Stimulated activated CD4-positive, alpha-beta T cell treated with anti-CD3 and anti-CD28 coated beads, Interleukin-4, amount 100 ng/mL, for 48 hours (primary cell): ENCODE data around the gene TMEM120A.

Experiments used
- DNase-seq, 2 donors: peaks; one replicate each; pipeline ENCODE4 v3.0.0-alpha.2; 2020; ENCODE audit warnings: low read depth in 2 of 2

Gene TMEM120A

DNA sequence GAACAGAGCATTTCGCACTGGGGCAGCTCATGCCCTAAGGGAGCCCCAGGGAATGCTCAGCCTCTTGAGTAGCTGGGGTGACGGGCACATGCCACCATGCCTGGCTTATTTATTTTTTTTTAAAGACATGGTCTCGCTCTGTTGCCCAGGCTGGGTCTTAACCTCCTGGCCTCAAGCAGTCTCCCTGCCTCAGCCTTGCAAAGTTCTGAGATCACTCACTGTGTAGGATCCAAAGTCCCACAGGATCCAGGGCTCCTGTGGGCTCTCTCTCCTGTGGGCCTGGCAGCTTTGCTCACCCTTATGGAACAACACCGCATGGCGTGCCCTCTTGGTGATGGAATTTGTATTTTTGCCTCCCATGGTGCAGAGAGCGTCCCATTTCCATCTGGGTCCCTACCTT, 34.0 kb downstream of the TMEM120A start:
- DNase-seq: no peak

DNA sequence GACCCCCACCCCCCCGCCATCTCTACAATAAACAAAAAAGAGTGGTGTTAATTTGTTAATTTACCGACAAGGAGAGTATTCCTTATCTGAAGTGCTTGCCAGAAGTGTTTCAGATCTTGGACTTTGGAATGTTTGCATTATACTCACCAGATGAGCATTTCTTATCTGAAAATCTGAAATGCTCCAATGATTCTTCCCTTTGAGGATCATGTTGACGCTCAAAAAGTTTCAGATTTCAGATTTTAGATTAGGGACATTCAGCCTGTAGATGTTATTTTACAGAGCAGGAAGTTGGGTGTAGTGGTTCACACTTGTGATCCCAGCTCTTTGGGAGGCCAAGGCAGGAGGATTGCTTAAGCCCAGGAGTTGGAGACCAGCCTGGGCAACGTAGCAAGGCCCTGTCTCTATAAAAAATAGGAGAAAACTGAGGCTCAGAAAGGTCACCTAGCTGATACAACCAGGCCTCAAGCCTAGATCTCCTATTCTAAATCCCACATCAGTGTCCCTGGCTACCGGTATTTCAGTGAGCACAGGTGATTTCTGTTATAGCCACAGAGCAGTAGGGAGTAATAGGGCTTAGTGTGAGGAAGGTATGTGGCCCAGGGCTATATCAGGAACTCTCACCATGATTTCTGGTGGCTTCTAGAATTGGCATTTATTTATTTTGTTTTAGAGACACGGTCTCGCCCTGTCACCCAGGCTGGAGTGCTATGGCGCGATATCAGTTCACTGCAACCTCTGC, 35.4 kb downstream of the TMEM120A start:
- no peak for DNase-seq

DNA sequence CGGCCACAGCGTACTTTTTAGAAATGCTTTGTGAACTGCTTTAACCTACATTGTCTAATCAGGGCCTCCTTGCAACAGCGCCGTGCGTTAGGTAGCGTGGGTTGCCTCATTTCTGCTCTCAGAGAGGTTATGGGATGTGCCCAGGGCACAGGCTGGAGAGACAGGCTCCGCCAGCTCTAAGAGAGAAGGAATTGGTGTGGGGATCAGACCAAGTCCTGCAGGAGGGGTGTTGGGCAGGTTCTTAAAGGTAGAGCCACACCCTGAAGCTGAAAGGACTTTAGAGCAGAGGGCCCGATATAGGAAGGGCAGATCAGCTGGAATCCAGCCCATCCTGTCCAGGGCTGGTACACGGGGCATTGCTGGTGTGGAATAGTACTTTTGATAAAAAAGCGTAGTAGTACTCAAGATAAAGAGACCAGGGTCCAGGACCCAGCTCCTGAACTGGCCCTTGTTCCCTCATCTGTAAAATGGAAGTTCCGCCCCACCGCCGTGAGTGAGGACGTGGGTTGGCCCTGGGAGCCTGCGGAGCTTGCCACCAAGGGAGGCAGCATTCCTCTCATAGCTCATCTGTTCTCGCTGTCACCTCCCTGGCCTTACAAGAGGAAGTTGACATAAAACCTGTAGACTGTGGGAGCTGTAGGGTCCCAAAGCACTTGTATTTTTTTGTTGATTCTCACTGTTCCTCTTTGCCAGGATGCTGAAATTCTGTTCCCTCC, 37.2 kb downstream of the TMEM120A start:
- no peak for DNase-seq

DNA sequence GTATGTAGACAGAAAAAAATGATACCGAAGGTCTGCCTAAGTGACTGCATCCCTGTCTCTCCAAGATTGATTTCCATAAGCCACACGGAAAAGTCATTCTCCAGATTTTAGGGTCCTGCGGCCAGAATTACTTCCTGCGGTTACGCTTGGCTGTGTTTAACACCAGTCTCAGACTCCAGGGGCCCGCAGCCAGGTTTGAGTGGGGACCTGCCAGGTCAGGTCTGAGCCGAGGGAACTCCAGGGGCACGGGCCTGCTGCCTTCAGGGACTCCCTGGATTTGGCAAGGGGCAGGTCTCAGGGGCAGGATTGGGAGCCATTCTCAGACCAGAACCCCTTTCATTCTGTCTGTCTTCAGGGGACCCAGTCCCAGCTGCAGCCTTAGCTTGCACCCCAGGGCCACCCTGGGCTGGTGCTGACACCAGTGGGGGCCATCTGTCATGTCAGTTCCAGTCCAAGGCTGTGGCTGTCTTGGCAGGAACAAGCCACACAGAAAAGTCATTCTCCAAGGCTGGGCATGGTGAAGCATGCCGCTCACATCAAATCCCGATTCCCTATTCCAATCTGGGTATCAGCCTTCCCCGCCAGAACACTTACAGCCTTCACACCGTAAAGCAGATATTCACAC, 39.0 kb downstream of the TMEM120A start:
- DNase-seq: no peak

DNA sequence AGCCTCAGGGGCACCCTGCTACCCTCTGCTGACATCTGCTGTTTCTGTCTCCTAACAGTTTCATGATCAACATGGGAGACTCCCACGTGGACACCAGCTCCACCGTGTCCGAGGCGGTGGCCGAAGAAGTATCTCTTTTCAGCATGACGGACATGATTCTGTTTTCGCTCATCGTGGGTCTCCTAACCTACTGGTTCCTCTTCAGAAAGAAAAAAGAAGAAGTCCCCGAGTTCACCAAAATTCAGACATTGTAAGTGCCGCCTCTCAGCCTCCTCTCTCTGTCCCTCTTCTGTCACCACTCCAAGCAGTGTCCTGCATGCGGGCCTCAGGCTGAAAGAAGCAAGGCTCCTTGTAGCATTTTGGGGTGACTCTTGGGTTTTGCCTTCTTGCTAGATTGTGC, 40.5 kb downstream of the TMEM120A start:
- no peak for DNase-seq

DNA sequence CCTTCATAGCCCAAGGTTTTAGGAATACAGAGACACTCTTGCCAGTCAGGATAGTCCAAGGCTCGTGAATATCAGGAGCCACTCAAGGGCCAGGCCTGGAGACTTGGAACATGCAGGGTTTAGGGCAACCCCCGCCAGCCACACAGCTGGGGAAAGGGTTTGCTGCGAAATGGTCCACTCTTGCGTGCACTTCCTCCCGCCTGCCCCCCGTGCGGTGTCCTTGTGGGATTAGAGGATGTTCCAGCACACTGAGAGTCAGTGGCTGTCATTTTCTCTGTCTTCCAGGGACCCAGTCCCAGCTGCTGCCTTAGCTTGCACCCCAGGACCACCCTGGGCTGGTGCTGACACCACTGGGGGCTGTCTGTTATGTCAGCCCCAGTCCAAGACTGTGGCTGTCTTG, 41.0 kb downstream of the TMEM120A start:
- DNase-seq: no peak

DNA sequence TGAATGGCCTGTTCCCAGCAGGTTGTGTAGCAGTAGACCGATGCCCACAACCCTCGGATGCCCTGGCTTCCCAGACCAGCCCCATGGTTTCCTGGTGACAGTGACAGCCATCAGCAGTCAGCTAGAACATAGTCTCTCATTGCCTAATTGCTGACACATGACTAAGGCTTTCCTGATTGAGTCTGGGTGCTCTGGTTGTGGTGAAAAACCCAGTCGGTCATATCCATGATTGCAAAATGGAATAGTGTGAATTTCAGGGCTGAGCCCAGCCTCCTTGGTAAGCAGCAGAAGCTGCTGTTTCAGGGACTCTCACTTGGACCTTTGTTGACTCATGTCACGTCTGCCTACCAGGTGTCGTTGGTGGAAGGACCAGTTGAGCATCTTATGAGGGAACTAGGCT, 42.9 kb downstream of the TMEM120A start:
- DNase-seq: no peak

DNA sequence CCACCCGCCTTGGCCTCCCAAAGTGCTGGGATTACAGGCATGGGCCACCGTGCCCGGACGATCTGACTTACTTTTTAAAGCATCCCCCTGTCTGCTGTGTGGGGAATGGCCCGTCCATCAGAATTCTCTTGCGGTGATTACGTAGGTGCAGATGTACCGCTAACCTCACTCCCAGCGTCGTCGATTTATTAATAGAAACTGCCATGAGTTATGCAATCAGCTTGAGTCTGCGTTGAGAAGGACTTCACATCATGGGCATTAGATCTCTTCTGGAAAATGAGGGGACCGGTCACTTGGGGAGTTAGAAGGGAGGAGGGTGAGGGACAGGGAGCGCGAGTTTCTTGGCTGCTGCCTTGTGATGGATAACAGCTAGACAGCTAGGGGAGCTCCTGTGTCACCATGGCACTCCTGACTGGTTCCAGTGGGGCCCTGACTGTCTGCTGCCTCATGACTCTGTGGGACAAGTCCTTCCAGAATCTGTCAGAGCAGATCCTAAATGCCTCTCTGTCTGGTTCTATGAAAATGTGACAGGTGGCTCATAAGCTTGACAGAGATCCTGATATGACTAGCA, 44.2 kb downstream of the TMEM120A start:
- no peak for DNase-seq

DNA sequence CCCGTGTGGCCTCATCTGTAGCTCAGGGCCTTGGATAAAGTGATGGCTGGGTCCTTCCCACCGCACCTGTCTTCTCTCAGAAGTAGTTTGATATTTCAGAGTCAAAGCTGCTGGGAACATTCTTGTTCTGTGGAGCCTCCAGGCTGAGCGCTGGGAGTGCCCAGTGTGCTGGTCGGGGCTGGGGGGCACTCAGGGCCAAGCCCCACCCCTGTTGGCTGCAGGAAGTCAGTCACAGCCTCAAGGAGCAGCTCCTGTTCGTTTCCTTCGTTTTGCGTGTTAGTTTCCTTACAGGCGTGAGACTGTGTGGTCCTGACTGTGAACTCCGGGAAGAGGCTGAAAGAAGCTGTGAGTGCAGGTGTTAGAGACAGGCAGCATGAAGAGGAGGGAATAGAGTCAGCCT, 46.2 kb downstream of the TMEM120A start:
- DNase-seq: no peak

DNA sequence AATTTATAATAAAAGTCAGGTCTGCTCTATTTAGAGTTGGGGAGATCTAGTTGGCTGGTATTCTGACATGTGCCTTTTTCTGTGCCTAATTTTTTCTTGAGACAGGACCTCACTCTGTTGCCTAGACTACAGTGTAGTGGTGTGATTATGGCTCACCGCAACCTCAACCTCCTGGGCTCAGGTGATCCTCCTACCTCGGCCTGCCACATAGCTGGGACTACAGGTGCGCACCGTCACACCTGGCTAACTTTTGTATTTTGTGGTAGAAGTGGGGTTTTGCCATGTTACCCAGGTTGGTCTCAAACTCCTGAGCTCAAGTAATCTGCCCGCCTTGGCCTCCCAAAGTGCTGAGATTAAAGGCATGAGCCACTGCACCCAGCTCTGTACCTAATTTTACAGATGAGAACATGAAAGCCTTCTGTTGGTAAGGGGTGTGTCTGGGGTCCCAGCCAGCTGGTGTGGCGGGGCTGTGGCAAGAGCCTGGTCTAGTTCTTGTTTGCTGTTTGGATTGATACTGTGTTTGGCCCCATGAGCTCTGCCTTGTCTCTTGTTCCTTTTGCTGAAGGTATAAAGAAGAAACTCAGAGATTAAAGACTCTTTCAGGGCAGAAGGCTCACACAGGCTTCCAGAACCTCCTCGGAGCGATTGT, 48.1 kb downstream of the TMEM120A start:
- no peak for DNase-seq

DNA sequence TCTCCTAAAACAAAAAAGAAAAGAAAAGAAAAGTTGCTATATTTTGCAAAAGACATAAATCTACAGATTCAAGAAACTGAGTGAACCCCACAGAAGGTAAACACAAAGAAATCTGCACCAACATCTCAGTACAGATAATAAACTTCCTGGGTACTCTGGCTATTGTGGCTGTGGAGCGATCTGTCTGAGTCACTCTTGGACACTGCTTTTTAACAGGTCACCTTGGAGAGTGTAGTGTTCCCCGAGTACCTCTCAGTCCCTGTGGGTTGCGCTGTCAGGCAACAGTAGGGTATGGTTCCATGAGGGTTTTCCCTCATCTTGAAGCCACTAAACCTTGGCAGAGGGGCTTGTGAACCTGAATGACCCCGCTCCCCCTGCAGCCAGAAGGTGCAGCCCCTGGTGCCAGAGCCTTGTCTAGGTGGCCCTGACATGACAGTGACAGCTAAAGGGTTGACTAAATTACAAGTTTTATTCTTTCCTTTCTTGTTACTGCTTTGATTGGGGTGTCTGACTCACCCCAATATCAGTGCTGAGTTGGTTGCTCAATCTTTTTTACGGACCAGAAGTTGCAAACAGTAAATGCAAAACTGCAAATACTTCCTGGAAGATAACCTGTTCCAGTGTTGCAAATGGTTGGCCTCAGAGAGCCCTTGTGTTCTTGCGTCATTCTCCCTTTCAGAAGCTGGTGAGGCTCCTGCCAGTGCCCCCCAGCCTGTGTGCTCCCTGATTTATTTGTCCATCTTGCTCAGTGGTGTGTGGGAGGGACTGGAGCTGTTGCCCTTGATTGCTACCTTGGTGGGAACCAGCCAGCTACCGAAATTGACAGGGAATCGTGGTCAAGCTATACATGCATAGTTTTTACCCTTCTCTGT, 48.9 kb downstream of the TMEM120A start:
- no peak for DNase-seq

DNA sequence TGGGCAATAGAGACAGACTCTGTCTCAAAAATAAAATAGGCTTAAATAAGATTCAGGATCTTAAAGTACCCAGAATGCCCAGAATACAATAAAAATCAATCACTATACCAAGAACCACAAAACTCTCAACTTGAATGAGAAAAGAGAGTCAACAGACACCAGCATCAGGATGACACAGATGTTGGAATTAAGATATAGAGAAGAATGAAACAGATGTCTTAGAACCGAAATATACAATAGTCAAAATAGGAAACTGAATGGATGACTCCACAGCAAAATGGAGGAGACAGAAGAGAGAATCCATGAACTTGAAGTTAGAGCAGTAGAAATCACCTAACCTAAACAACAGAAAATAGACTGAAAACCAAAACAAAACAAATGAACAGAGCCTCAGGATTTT, 49.9 kb downstream of the TMEM120A start:
- no peak for DNase-seq

DNA sequence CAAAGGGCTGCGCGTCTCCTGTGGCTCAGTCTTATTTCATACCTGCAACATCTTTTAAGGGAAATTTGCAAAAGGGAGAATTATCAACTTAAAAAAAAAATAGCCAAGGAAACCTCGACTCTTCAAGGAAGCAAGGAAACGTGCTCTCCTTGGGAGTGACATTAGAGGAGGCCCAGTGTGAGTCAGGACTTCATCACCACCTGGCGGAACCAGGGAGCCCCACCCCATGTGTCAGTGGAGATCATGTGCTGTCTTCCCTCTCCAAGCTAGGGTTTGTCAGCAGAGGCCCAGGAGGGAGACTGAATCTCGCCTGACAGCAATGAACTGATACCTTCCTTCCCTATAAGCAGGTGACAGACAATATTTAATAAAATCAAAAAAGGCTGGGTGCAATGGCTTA, 50.5 kb downstream of the TMEM120A start:
- no peak for DNase-seq

DNA sequence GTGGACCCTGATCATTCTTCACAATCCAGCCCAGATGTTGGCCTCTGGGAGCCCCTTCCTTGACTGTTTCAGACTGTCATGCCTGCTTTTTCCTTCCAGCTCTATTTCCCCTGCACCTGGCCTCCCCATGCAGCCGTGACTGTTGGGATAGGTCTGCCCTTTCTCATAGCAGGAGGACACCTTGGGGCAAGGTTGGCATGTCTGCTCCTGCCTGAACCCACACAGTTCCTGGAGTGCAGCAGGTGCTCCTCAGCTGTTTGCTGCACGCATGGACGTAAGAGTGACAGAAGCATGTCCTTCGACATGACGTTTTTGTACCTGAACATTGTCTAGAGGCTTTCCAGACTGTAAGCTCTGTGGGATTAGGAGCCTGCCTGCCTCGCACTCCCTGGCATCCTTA, 55.5 kb downstream of the TMEM120A start:
- no peak for DNase-seq

DNA sequence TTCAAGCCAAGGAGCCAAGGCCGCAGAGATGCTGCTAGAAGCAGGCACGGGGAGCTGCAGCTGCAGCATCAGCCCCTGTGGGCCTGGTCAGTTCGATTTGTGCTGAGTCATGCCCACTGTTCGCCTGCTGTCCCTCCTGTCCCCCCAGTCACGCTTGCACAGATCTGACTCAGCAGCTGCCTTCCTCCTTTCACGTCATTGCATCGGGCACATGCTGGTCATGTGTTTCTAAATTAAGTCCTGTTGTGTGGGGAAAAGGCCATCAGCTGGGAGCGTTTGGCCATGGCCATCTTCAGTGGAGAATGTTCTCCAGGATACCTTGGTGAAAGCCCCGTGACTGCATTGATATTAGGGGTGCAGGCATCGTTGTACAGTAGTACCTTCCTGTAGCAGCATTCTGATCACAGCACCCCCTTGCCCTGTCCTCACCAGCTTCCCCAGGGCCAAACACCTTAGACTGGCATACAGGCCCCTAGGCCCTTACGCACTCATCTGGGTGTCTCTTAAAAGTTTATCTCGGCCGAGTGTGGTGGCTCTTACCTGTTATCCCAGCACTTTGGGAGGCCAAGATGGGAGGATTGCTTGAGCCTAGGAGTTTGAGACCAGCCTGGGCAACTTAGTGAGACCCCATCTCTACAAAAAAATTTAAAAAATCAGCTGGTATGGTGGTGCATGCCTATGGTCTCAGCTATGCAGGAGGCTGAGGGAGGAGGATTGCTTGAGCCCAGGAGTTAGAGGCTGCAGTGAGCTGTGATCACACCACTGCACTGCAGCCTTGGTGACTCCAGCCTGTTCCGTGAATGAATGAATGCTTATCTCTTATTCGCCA, 56.2 kb downstream of the TMEM120A start:
- DNase-seq: no peak
